HCT116 (cell line): Measurements from ENCODE around the gene RNU5B-1. TPM values are rescaled to one million over a fixed set of nuclear protein-coding genes. Genes with fewer than 3 reads are reported as not detected.

Experiments
- ATAC-seq: fragments of 200-7000 bp; cut with Tn5 transposase; 2 replicates; pipeline ENCODE4 v1.9.1; 2020; ENCODE audit warnings: mild to moderate bottlenecking, moderate library complexity
- BruUV-seq: library from RNA; stranded (reverse); fragments of 400-500 nt; replicated peaks from 2 replicates; lab custom pipeline; 2021; lab: Mats Ljungman, UMichigan
- CTCF ChIA-PET: fragments of 300-600 bp; sonication (Branson Sonifier 250); formaldehyde crosslinking; loops from one replicate; lab custom pipeline; 2021; ENCODE audit warnings: antibody characterized with exemption; lab: Charles Lee
- POLR2A ChIA-PET: fragments of 300-600, 350-600 bp; sonication (Branson Sonifier 250); formaldehyde crosslinking; loops from one replicate; lab custom pipeline; 2021; ENCODE audit warnings: antibody characterized with exemption; lab: Charles Lee
- RAD21 ChIA-PET, 2 experiments: fragments of 300-600 bp; sonication (Branson Sonifier 250); formaldehyde crosslinking; loops; one replicate each; lab custom pipeline; 2023; ENCODE audit warnings: low total read pairs in 2 of 2; ENCODE audit not compliant: uncharacterized antibody in 2 of 2, unreplicated experiment in 2 of 2, low non-redundant PET in 1 of 2; lab: Charles Lee
- DNase-seq: peaks from one replicate; pipeline ENCODE4 v3.0.0-alpha.2; 2010; ENCODE audit warnings: low read depth, low spot score
- H2AFZ ChIP-seq: fragments of 200-600 bp; shearing (Covaris generic), sonication (generic); 2 replicates; pipeline ENCODE4 v1.6.1; 2017; ENCODE audit warnings: low read depth, mixed run types, mixed read lengths, antibody characterized with exemption, low read length; ENCODE audit not compliant: poor library complexity, severe bottlenecking
- H3K27ac ChIP-seq: 2 replicates; pipeline ENCODE4 v1.5.1; 2012; ENCODE audit warnings: low read depth, low read length
- H3K27me3 ChIP-seq: fragments of 200-600 bp; sonication (generic); 2 replicates; pipeline ENCODE4 v1.6.1; 2016; ENCODE audit warnings: mixed run types, low read length, mixed read lengths; ENCODE audit not compliant: insufficient read depth
- H3K36me3 ChIP-seq, 2 experiments: fragments of 200-500 bp in 1 of 2; fragments of 200-600 bp in 1 of 2; sonication (Bioruptor generic) in 1 of 2; sonication (generic) in 1 of 2; 2 replicates each; pipeline versions ENCODE4 v1.5.1 to v1.6.1; 2014 to 2016; ENCODE audit warnings: low read length in 2 of 2, inconsistent platforms in 1 of 2, mixed read lengths in 1 of 2, mixed run types in 1 of 2; ENCODE audit not compliant: insufficient read depth in 2 of 2, control insufficient read depth in 1 of 2
- H3K4me1 ChIP-seq, 2 experiments: fragments of 200-600 bp in 1 of 2; sonication (generic) in 1 of 2; 2 replicates each; pipeline versions ENCODE4 v1.5.1 to v1.6.1; 2012 to 2017; ENCODE audit warnings: low read length in 2 of 2, inconsistent platforms in 1 of 2, mild to moderate bottlenecking in 1 of 2, mixed read lengths in 1 of 2, mixed run types in 1 of 2, moderate library complexity in 1 of 2; ENCODE audit not compliant: insufficient read depth in 2 of 2, control insufficient read depth in 1 of 2
- H3K4me2 ChIP-seq: fragments of 200-600 bp; sonication (generic); 2 replicates; pipeline ENCODE4 v1.6.1; 2017; ENCODE audit warnings: mixed run types, low read length, mixed read lengths
- H3K4me3 ChIP-seq, 2 experiments: fragments of 200-600 bp in 1 of 2; sonication (generic) in 1 of 2; replicated peaks in 1 of 2; 2 replicates each; pipeline ENCODE4 v1.5.1; 2011 to 2016; ENCODE audit warnings: low read length in 2 of 2, control low read depth in 1 of 2, low read depth in 1 of 2, mild to moderate bottlenecking in 1 of 2, mixed read lengths in 1 of 2, mixed run types in 1 of 2
- H3K79me2 ChIP-seq: fragments of 200-600 bp; sonication (generic); 2 replicates; pipeline ENCODE4 v1.6.1; 2017; ENCODE audit warnings: mild to moderate bottlenecking, mixed run types, low read length, moderate library complexity, mixed read lengths; ENCODE audit not compliant: insufficient read depth
- H3K9ac ChIP-seq: fragments of 200-600 bp; sonication (generic); 2 replicates; pipeline ENCODE4 v1.6.1; 2016; ENCODE audit warnings: low read length, mixed read lengths
- H3K9me2 ChIP-seq: fragments of 200-600 bp; sonication (generic), shearing (Covaris generic); 2 replicates; pipeline ENCODE4 v1.6.1; 2017; ENCODE audit warnings: mixed run types, mild to moderate bottlenecking, moderate library complexity; ENCODE audit not compliant: insufficient read depth
- H3K9me3 ChIP-seq, 2 experiments: fragments of 200-500 bp in 1 of 2; fragments of 200-600 bp in 1 of 2; sonication (Bioruptor generic) in 1 of 2; sonication (generic) in 1 of 2; 2 replicates each; pipeline ENCODE4 v1.6.1; 2014 to 2017; ENCODE audit warnings: low read length in 2 of 2, mixed read lengths in 2 of 2, inconsistent platforms in 1 of 2, low read depth in 1 of 2, mild to moderate bottlenecking in 1 of 2, mixed run types in 1 of 2, moderate library complexity in 1 of 2; ENCODE audit not compliant: control insufficient read depth in 1 of 2, insufficient read depth in 1 of 2
- H4K20me1 ChIP-seq: fragments of 200-600 bp; sonication (generic), shearing (Covaris generic); 2 replicates; pipeline ENCODE4 v1.6.1; 2017; ENCODE audit warnings: mixed run types, mild to moderate bottlenecking, moderate library complexity; ENCODE audit not compliant: insufficient read depth
- CTCF ChIP-seq, 3 experiments: fragments of 200-600 bp in 1 of 3; sonication (generic) in 1 of 3; IDR thresholded peaks in 2 of 3; conservative IDR thresholded peaks in 1 of 3; 2 replicates each; pipeline ENCODE4 v1.5.1; 2012 to 2017; ENCODE audit warnings: low read depth in 2 of 3, low read length in 2 of 3, antibody characterized with exemption in 1 of 3, borderline replicate concordance in 1 of 3, control low read depth in 1 of 3, mild to moderate bottlenecking in 1 of 3, mixed read lengths in 1 of 3, mixed run types in 1 of 3, moderate library complexity in 1 of 3; ENCODE audit not compliant: insufficient read depth in 1 of 3
- ELF1 ChIP-seq: IDR thresholded peaks from 2 replicates; pipeline ENCODE4 v1.6.1; 2012; ENCODE audit warnings: low read depth, borderline replicate concordance
- FOSL1 ChIP-seq: IDR thresholded peaks from 2 replicates; pipeline ENCODE4 v1.6.1; 2012; ENCODE audit warnings: low read depth
- JUND ChIP-seq: IDR thresholded peaks from 2 replicates; pipeline ENCODE4 v1.6.1; 2012
- MAX ChIP-seq: IDR thresholded peaks from 2 replicates; pipeline ENCODE4 v1.6.1; 2012
- POLR2A ChIP-seq: IDR thresholded peaks from 2 replicates; pipeline ENCODE4 v1.7.0; 2011; ENCODE audit warnings: borderline replicate concordance; ENCODE audit not compliant: insufficient read depth, insufficient read length; ENCODE audit errors: extremely low read depth
- POLR2AphosphoS5 ChIP-seq: IDR thresholded peaks from 2 replicates; pipeline ENCODE4 v1.6.1; 2011; ENCODE audit warnings: mild to moderate bottlenecking, low read depth, low read length, moderate library complexity
- REST ChIP-seq: IDR thresholded peaks from 2 replicates; pipeline ENCODE4 v1.6.1; 2012; ENCODE audit warnings: low read depth
- SIN3A ChIP-seq: IDR thresholded peaks from 2 replicates; pipeline ENCODE4 v1.6.1; 2012; ENCODE audit warnings: low read depth
- SP1 ChIP-seq: IDR thresholded peaks from 2 replicates; pipeline ENCODE4 v1.6.1; 2012; ENCODE audit warnings: low read depth
- SRF ChIP-seq: IDR thresholded peaks from 2 replicates; pipeline ENCODE4 v1.6.1; 2012; ENCODE audit warnings: low read depth
- TCF7L2 ChIP-seq: IDR thresholded peaks from 2 replicates; pipeline ENCODE4 v1.7.0; 2011; ENCODE audit warnings: borderline replicate concordance, inconsistent platforms; ENCODE audit not compliant: insufficient read depth, insufficient read length; ENCODE audit errors: extremely low read depth
- YY1 ChIP-seq: IDR thresholded peaks from 2 replicates; pipeline ENCODE4 v1.6.1; 2011; ENCODE audit warnings: low read length, low read depth, moderate library complexity, mild to moderate bottlenecking; ENCODE audit not compliant: insufficient replicate concordance; ENCODE audit errors: extremely low read depth
- ZFX ChIP-seq: fragments of 450-650 bp; IDR thresholded peaks from 2 replicates; pipeline ENCODE4 v1.6.1; 2017
- ZNF274 ChIP-seq: fragments of 200-500 bp; sonication (Bioruptor generic); IDR thresholded peaks from 2 replicates; pipeline ENCODE4 v1.6.1; 2014; ENCODE audit warnings: mild to moderate bottlenecking, low read depth, low read length, inconsistent platforms
- intact Hi-C: fragments of 100-400 bp; cut with micrococcal nuclease; formaldehyde crosslinking; loops from 2 replicates; pipeline ENCODE4 v1.10.0; 2022
- total RNA-seq: library from RNA; stranded (reverse); gene quantifications from one replicate; pipeline ENCODE4 v1.2.1, GENCODE V29; 2021; ENCODE audit not compliant: unreplicated experiment

Gene RNU5B-1
- total RNA-seq, 1 experiment from 2014 or later, result not detected

- peak overlapping the region; percentile 9; the same call in 1 of the 2 replicates for H3K9ac ChIP-seq
- no peaks in the 10 kb centered on the region for H3K27me3 ChIP-seq
- no peaks in the 10 kb centered on the region for H4K20me1 ChIP-seq
- H3K79me2 ChIP-seq, result no peaks in the 10 kb centered on the region
- no peaks in the 10 kb centered on the region for H3K9me3 ChIP-seq
- H3K4me1 ChIP-seq, result peaks cover 7 to 19% of the 10 kb centered on the region in 2 experiments
- peak overlapping the region; percentile 2; the same call in 1 of the 2 replicates for H3K27ac ChIP-seq
- POLR2A ChIA-PET, result interaction anchor here (1.7 to 1.9 kb wide), 2 partner anchors 10 to 29 kb away, joined by 10 read pairs; partner anchors contain the start of genes PARP16 and RNU5B-1
- intact Hi-C loops, result loop anchor here (10.0 kb wide), 1 partner anchor 541 kb away; no protein-coding TSS in a partner anchor
- DNase-seq (no peak), ATAC-seq (peak; percentile 53)
- no peak overlapping the region for H2AFZ ChIP-seq
- no peaks in the 10 kb centered on the region for H3K9me2 ChIP-seq
- no peaks in the 10 kb centered on the region; a peak in 1 of 4 replicates for H3K36me3 ChIP-seq
- peak overlapping the region; percentile 58 for H3K4me2 ChIP-seq
- H3K4me3 ChIP-seq, result peak overlapping the region in 1 of 2 experiments; percentile 8; a peak in 1 of 4 replicates
- CTCF ChIA-PET, result no interaction called here
- TF ChIP-seq FOSL1, result peak; percentile 56
- TF ChIP-seq JUND, result peak; percentile 50
- no peak for TF ChIP-seq REST
- no peak for TF ChIP-seq SRF
- peak; percentile 37; the same call in 1 of the 2 replicates for TF ChIP-seq SP1
- RAD21 ChIA-PET, result no interaction called here
- BruUV-seq, result no TSS peak
Observed at GRCh38 chr15:65275728-65276126, 28.8 kb upstream of the RNU5B-1 start.

- H3K9me2 ChIP-seq, result no peaks in the 10 kb centered on the region
- H3K9ac ChIP-seq, result no peak overlapping the region
- BruUV-seq, result no TSS peak
- POLR2A ChIA-PET, result no interaction called here
- DNase-seq (no peak), ATAC-seq (no peak)
- RAD21 ChIA-PET, result no interaction called here
- no peak overlapping the region for H3K27ac ChIP-seq
- no peak overlapping the region for H3K4me2 ChIP-seq
- H3K36me3 ChIP-seq, result no peaks in the 10 kb centered on the region
- CTCF ChIA-PET, result no interaction called here
- H3K27me3 ChIP-seq, result no peaks in the 10 kb centered on the region
- H3K4me1 ChIP-seq, result peaks cover 7 to 19% of the 10 kb centered on the region in 2 experiments
- no peaks in the 10 kb centered on the region for H4K20me1 ChIP-seq
- H3K9me3 ChIP-seq, result no peaks in the 10 kb centered on the region
- no peak overlapping the region for H3K4me3 ChIP-seq
- H3K79me2 ChIP-seq, result no peaks in the 10 kb centered on the region
- no peak overlapping the region for H2AFZ ChIP-seq
- intact Hi-C loops, result loop anchor here (10.0 kb wide), 1 partner anchor 542 kb away; no protein-coding TSS in a partner anchor
- TF ChIP-seq POLR2A, result no peak
- no peak for TF ChIP-seq POLR2AphosphoS5
- TF ChIP-seq ZNF274, result no peak
- TF ChIP-seq MAX, result no peak
- TF ChIP-seq TCF7L2, result no peak
- TF ChIP-seq ELF1, result no peak
- no peak for TF ChIP-seq SP1
- no peak for TF ChIP-seq YY1
- no peak for TF ChIP-seq ZFX
- no peak for TF ChIP-seq SIN3A
- no peak for TF ChIP-seq CTCF (IDR thresholded peaks at IDR 0.05 in 2 of 3, conservative IDR thresholded peaks at IDR 0.05 in 1 of 3; ENCODE audit: borderline replicate concordance in 1 of 3, insufficient read depth in 1 of 3, low read depth in 2 of 3, low read length in 2 of 3)
Observed at GRCh38 chr15:65277015-65277414, 27.5 kb upstream of the RNU5B-1 start.
